ENCODE results near the gene TCEAL2.
"Not testable (repeated sequence)": the region's sequence is repeated elsewhere in the genome, so short reads cannot be mapped to it uniquely, and the experiment has no call there.

TCEAL2 gene

GRCh38 chrX:102138064-102138463, 12.6 kb downstream of the TCEAL2 start:
- no peak overlapping the region for H3K4me3 ChIP-seq (ENCODE audit: low read depth, low read length)
- no peak for TF ChIP-seq CTCF (IDR thresholded peaks at IDR 0.05; ENCODE audit: borderline replicate concordance, insufficient read depth, low read depth, low read length)

GRCh38 chrX:102140876-102141275, 15.4 kb downstream of the TCEAL2 start:
- not testable (repeated sequence) for H3K4me3 ChIP-seq (ENCODE audit: low read depth, low read length)

GRCh38 chrX:102141631-102142030, 16.2 kb downstream of the TCEAL2 start:
- H3K4me3 ChIP-seq (ENCODE audit: low read depth, low read length) = not testable (repeated sequence)

GRCh38 chrX:102142274-102142673, 16.8 kb downstream of the TCEAL2 start, which contains the start of gene TCEAL6:
TCEAL6 (minus strand) TSS chrX:102142481.
- H3K4me3 ChIP-seq (ENCODE audit: low read depth, low read length) = not testable (repeated sequence)

GRCh38 chrX:102154218-102154860, 28.9 kb downstream of the TCEAL2 start:
- peak overlapping the region; percentile 5 for H3K4me3 ChIP-seq (ENCODE audit: low read depth, low read length)
- peak; percentile 41; the same call in 1 of the 2 replicates for TF ChIP-seq CTCF (IDR thresholded peaks at IDR 0.05; ENCODE audit: borderline replicate concordance, insufficient read depth, low read depth, low read length)

GRCh38 chrX:102154900-102155805, 29.7 kb downstream of the TCEAL2 start:
- no peak for TF ChIP-seq CTCF (IDR thresholded peaks at IDR 0.05; ENCODE audit: borderline replicate concordance, insufficient read depth, low read depth, low read length)
- H3K4me3 ChIP-seq (ENCODE audit: low read depth, low read length) = peak overlapping the region; percentile 47

- peak within 1 kb of the TSS; percentile 47 for H3K4me3 ChIP-seq (ENCODE audit: low read depth, low read length)
- no peak for TF ChIP-seq CTCF (IDR thresholded peaks at IDR 0.05; ENCODE audit: borderline replicate concordance, insufficient read depth, low read depth, low read length)
These were observed 30.3 kb downstream of the TCEAL2 start, which contains the start of gene BEX5 for GRCh38 chrX:102155806-102156179. BEX5 (minus strand) TSS chrX:102155977; CDS start chrX:102154265, 1,712 bp downstream.

Measured in GM12875 (cell line).